ENCODE results near the gene ABLIM3. TPM values are rescaled to one million over a fixed set of nuclear protein-coding genes. Genes with fewer than 3 reads are reported as not detected.

The ABLIM3 gene
- total RNA-seq, 1 experiment from 2014 or later, result 70.9 TPM

DNA sequence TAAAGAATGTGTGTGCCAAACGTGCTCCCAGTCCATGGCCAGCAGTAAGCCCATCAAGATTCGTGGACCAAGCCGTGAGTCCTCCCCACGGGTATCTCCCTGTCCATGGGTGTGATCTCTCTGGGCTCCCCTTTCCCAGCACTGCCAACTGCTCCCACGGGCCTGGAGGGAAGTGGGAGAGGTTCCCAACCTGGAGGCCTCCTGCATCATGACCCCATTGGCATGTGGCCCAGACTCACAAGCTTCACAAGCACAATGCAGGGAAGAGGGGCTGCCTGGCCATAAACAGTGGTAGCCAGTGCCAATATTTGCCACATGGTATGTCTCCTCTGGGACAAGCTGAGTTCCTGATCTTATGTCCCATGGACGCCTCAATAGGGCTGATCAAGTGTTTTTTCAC lies 59.1 kb downstream of the ABLIM3 start:
- Mint-ChIP-seq H3K4me3 (ENCODE audit: low read depth, unreplicated experiment) (no peak overlapping the region), H3K4me1 (ENCODE audit: low read depth, unreplicated experiment) (peaks cover 22% of the 10 kb centered on the region), H3K9me3 (ENCODE audit: low read depth, unreplicated experiment) (no peaks in the 10 kb centered on the region), H3K27ac (ENCODE audit: unreplicated experiment) (no peak overlapping the region), H3K27me3 (ENCODE audit: unreplicated experiment) (no peaks in the 10 kb centered on the region), H3K36me3 (ENCODE audit: insufficient read depth, unreplicated experiment) (no peaks in the 10 kb centered on the region)
- intact Hi-C loops (cut with micrococcal nuclease; ENCODE audit: unreplicated experiment), result no loop called here
- no peak for TF ChIP-seq CTCF (IDR thresholded peaks at IDR 0.05; ENCODE audit: unreplicated experiment)
- BruUV-seq (replicated peaks), result no TSS peak
- no peak for DNase-seq
- CTCF ChIA-PET, result no interaction called here

DNA sequence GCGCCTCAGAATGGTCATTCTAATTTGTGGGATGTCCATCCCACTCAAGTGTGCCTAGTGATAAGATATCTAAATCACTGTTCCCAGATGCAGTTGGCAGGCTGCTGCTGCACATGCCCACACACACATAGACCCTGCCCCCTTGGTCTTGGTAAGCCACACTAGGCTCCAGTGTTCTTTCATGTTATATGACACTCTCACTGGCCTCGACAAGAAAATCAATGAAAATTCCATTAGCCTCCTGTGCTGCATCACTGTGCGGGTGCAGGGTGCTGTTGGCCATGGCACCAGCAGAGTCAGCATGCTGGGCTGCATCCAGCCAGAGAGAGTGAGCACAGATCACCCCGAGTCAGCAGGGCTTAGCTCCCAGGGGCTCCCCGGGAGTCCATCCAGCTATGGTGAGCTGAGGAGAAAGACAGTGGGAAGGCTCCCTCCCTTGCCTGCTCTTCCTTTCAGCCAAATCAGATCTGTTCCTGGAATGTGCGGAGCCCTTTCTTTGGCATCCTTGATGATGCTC lies 59.9 kb downstream of the ABLIM3 start:
- no peak overlapping the region for H3K27ac Mint-ChIP-seq (ENCODE audit: unreplicated experiment)
- intact Hi-C loops (cut with micrococcal nuclease; ENCODE audit: unreplicated experiment), result no loop called here
- H3K27me3 Mint-ChIP-seq (ENCODE audit: unreplicated experiment), result no peaks in the 10 kb centered on the region
- peak; percentile 49 for DNase-seq
- H3K4me3 Mint-ChIP-seq (ENCODE audit: low read depth, unreplicated experiment), result no peak overlapping the region
- CTCF ChIA-PET, result interaction anchor here (0.5 kb wide), 1 partner anchor 556 kb away, joined by 4 read pairs; no protein-coding TSS in a partner anchor
- no peaks in the 10 kb centered on the region for H3K36me3 Mint-ChIP-seq (ENCODE audit: insufficient read depth, unreplicated experiment)
- no peak for TF ChIP-seq CTCF (IDR thresholded peaks at IDR 0.05; ENCODE audit: unreplicated experiment)
- peaks cover 14% of the 10 kb centered on the region for H3K4me1 Mint-ChIP-seq (ENCODE audit: low read depth, unreplicated experiment)
- no peaks in the 10 kb centered on the region for H3K9me3 Mint-ChIP-seq (ENCODE audit: low read depth, unreplicated experiment)
- no TSS peak for BruUV-seq (replicated peaks)

DNA sequence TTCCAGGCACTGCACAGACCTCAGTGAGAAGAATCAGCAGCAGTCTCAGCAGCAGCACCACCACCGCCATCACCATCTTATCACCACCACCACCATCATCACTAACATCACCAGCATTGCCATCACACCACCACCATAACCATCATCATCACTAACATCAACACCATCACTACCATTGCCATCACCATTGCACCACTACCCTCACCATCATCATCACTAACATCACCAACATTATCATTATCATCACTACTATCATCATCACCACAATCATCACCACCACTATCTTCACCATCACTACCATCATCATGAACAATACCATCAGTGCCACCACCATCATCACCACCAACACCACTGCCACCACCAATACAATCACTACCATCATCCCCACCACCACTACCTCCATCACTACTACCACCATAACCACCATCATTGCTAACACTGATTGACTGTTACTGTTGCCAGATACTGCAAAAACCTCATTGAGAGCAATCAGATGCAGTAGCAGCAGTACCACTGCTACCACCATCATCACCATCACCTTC lies 61.7 kb downstream of the ABLIM3 start:
- Mint-ChIP-seq H3K27me3 (ENCODE audit: unreplicated experiment) (no peaks in the 10 kb centered on the region), H3K36me3 (ENCODE audit: insufficient read depth, unreplicated experiment) (no peaks in the 10 kb centered on the region), H3K27ac (ENCODE audit: unreplicated experiment) (no peak overlapping the region), H3K4me3 (ENCODE audit: low read depth, unreplicated experiment) (no peak overlapping the region), H3K4me1 (ENCODE audit: low read depth, unreplicated experiment) (no peaks in the 10 kb centered on the region), H3K9me3 (ENCODE audit: low read depth, unreplicated experiment) (no peaks in the 10 kb centered on the region)
- TSS peak; percentile 23 for BruUV-seq (replicated peaks)
- intact Hi-C loops (cut with micrococcal nuclease; ENCODE audit: unreplicated experiment), result no loop called here
- no peak for TF ChIP-seq CTCF (IDR thresholded peaks at IDR 0.05; ENCODE audit: unreplicated experiment)
- CTCF ChIA-PET, result no interaction called here
- no peak for DNase-seq

DNA sequence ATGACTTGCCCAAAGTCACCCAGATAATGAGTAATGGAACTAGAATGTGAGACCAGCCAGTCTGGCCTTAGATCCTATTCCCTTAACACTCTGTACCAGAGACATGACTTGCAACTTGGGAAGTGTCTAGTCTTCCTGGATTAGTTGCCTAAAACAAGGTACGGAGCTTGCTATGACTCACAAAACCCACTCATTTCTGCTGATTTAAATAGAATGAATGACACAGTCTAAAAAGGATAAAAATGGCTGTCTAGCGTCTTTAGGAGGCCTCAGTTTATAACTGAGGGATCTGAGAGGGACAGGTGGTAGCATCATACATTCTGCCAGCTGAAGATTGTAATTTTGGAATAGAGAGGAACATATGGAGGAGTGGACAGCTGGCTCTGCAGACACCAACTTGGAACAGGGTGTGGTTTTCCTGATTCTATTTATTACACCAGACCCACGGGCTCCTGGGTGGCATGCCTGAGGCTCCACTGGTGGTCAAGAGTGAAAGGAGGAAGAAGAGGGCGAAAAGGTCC lies 62.7 kb downstream of the ABLIM3 start:
- Mint-ChIP-seq H3K27me3 (ENCODE audit: unreplicated experiment) (no peaks in the 10 kb centered on the region), H3K27ac (ENCODE audit: unreplicated experiment) (no peak overlapping the region), H3K4me3 (ENCODE audit: low read depth, unreplicated experiment) (no peak overlapping the region), H3K4me1 (ENCODE audit: low read depth, unreplicated experiment) (no peaks in the 10 kb centered on the region), H3K9me3 (ENCODE audit: low read depth, unreplicated experiment) (no peaks in the 10 kb centered on the region), H3K36me3 (ENCODE audit: insufficient read depth, unreplicated experiment) (peaks cover 7% of the 10 kb centered on the region)
- CTCF ChIA-PET, result no interaction called here
- intact Hi-C loops (cut with micrococcal nuclease; ENCODE audit: unreplicated experiment), result no loop called here
- BruUV-seq (replicated peaks), result no TSS peak
- TF ChIP-seq CTCF (IDR thresholded peaks at IDR 0.05; ENCODE audit: unreplicated experiment), result no peak
- no peak for DNase-seq

Measured in Calu3 (cell line).